HCT116 (cell line): ENCODE results near the gene GGT6. TPM values are rescaled to one million over a fixed set of nuclear protein-coding genes. Genes with fewer than 3 reads are reported as not detected.

Experiments
- ATAC-seq: fragments of 200-7000 bp; cut with Tn5 transposase; 2 replicates; pipeline ENCODE4 v1.9.1; 2020; ENCODE audit warnings: mild to moderate bottlenecking, moderate library complexity
- BruUV-seq: library from RNA; stranded (reverse); fragments of 400-500 nt; replicated peaks from 2 replicates; lab custom pipeline; 2021; lab: Mats Ljungman, UMichigan
- CTCF ChIA-PET: fragments of 300-600 bp; sonication (Branson Sonifier 250); formaldehyde crosslinking; loops from one replicate; lab custom pipeline; 2021; ENCODE audit warnings: antibody characterized with exemption; lab: Charles Lee
- POLR2A ChIA-PET: fragments of 300-600, 350-600 bp; sonication (Branson Sonifier 250); formaldehyde crosslinking; loops from one replicate; lab custom pipeline; 2021; ENCODE audit warnings: antibody characterized with exemption; lab: Charles Lee
- RAD21 ChIA-PET, 2 experiments: fragments of 300-600 bp; sonication (Branson Sonifier 250); formaldehyde crosslinking; loops; one replicate each; lab custom pipeline; 2023; ENCODE audit warnings: low total read pairs in 2 of 2; ENCODE audit not compliant: uncharacterized antibody in 2 of 2, unreplicated experiment in 2 of 2, low non-redundant PET in 1 of 2; lab: Charles Lee
- DNase-seq: peaks from one replicate; pipeline ENCODE4 v3.0.0-alpha.2; 2010; ENCODE audit warnings: low read depth, low spot score
- H2AFZ ChIP-seq: fragments of 200-600 bp; shearing (Covaris generic), sonication (generic); 2 replicates; pipeline ENCODE4 v1.6.1; 2017; ENCODE audit warnings: low read depth, mixed run types, mixed read lengths, antibody characterized with exemption, low read length; ENCODE audit not compliant: poor library complexity, severe bottlenecking
- H3K27ac ChIP-seq: 2 replicates; pipeline ENCODE4 v1.5.1; 2012; ENCODE audit warnings: low read depth, low read length
- H3K27me3 ChIP-seq: fragments of 200-600 bp; sonication (generic); 2 replicates; pipeline ENCODE4 v1.6.1; 2016; ENCODE audit warnings: mixed run types, low read length, mixed read lengths; ENCODE audit not compliant: insufficient read depth
- H3K36me3 ChIP-seq, 2 experiments: fragments of 200-500 bp in 1 of 2; fragments of 200-600 bp in 1 of 2; sonication (Bioruptor generic) in 1 of 2; sonication (generic) in 1 of 2; 2 replicates each; pipeline versions ENCODE4 v1.5.1 to v1.6.1; 2014 to 2016; ENCODE audit warnings: low read length in 2 of 2, inconsistent platforms in 1 of 2, mixed read lengths in 1 of 2, mixed run types in 1 of 2; ENCODE audit not compliant: insufficient read depth in 2 of 2, control insufficient read depth in 1 of 2
- H3K4me1 ChIP-seq, 2 experiments: fragments of 200-600 bp in 1 of 2; sonication (generic) in 1 of 2; 2 replicates each; pipeline versions ENCODE4 v1.5.1 to v1.6.1; 2012 to 2017; ENCODE audit warnings: low read length in 2 of 2, inconsistent platforms in 1 of 2, mild to moderate bottlenecking in 1 of 2, mixed read lengths in 1 of 2, mixed run types in 1 of 2, moderate library complexity in 1 of 2; ENCODE audit not compliant: insufficient read depth in 2 of 2, control insufficient read depth in 1 of 2
- H3K4me2 ChIP-seq: fragments of 200-600 bp; sonication (generic); 2 replicates; pipeline ENCODE4 v1.6.1; 2017; ENCODE audit warnings: mixed run types, low read length, mixed read lengths
- H3K4me3 ChIP-seq, 2 experiments: fragments of 200-600 bp in 1 of 2; sonication (generic) in 1 of 2; replicated peaks in 1 of 2; 2 replicates each; pipeline ENCODE4 v1.5.1; 2011 to 2016; ENCODE audit warnings: low read length in 2 of 2, control low read depth in 1 of 2, low read depth in 1 of 2, mild to moderate bottlenecking in 1 of 2, mixed read lengths in 1 of 2, mixed run types in 1 of 2
- H3K79me2 ChIP-seq: fragments of 200-600 bp; sonication (generic); 2 replicates; pipeline ENCODE4 v1.6.1; 2017; ENCODE audit warnings: mild to moderate bottlenecking, mixed run types, low read length, moderate library complexity, mixed read lengths; ENCODE audit not compliant: insufficient read depth
- H3K9ac ChIP-seq: fragments of 200-600 bp; sonication (generic); 2 replicates; pipeline ENCODE4 v1.6.1; 2016; ENCODE audit warnings: low read length, mixed read lengths
- H3K9me2 ChIP-seq: fragments of 200-600 bp; sonication (generic), shearing (Covaris generic); 2 replicates; pipeline ENCODE4 v1.6.1; 2017; ENCODE audit warnings: mixed run types, mild to moderate bottlenecking, moderate library complexity; ENCODE audit not compliant: insufficient read depth
- H3K9me3 ChIP-seq, 2 experiments: fragments of 200-500 bp in 1 of 2; fragments of 200-600 bp in 1 of 2; sonication (Bioruptor generic) in 1 of 2; sonication (generic) in 1 of 2; 2 replicates each; pipeline ENCODE4 v1.6.1; 2014 to 2017; ENCODE audit warnings: low read length in 2 of 2, mixed read lengths in 2 of 2, inconsistent platforms in 1 of 2, low read depth in 1 of 2, mild to moderate bottlenecking in 1 of 2, mixed run types in 1 of 2, moderate library complexity in 1 of 2; ENCODE audit not compliant: control insufficient read depth in 1 of 2, insufficient read depth in 1 of 2
- H4K20me1 ChIP-seq: fragments of 200-600 bp; sonication (generic), shearing (Covaris generic); 2 replicates; pipeline ENCODE4 v1.6.1; 2017; ENCODE audit warnings: mixed run types, mild to moderate bottlenecking, moderate library complexity; ENCODE audit not compliant: insufficient read depth
- EGR1 ChIP-seq: IDR thresholded peaks from 2 replicates; pipeline ENCODE4 v1.6.1; 2012; ENCODE audit warnings: low read depth
- FOSL1 ChIP-seq: IDR thresholded peaks from 2 replicates; pipeline ENCODE4 v1.6.1; 2012; ENCODE audit warnings: low read depth
- POLR2AphosphoS5 ChIP-seq: IDR thresholded peaks from 2 replicates; pipeline ENCODE4 v1.6.1; 2011; ENCODE audit warnings: mild to moderate bottlenecking, low read depth, low read length, moderate library complexity
- SP1 ChIP-seq: IDR thresholded peaks from 2 replicates; pipeline ENCODE4 v1.6.1; 2012; ENCODE audit warnings: low read depth
- YY1 ChIP-seq: IDR thresholded peaks from 2 replicates; pipeline ENCODE4 v1.6.1; 2011; ENCODE audit warnings: low read length, low read depth, moderate library complexity, mild to moderate bottlenecking; ENCODE audit not compliant: insufficient replicate concordance; ENCODE audit errors: extremely low read depth
- ZNF274 ChIP-seq: fragments of 200-500 bp; sonication (Bioruptor generic); IDR thresholded peaks from 2 replicates; pipeline ENCODE4 v1.6.1; 2014; ENCODE audit warnings: mild to moderate bottlenecking, low read depth, low read length, inconsistent platforms
- intact Hi-C: fragments of 100-400 bp; cut with micrococcal nuclease; formaldehyde crosslinking; loops from 2 replicates; pipeline ENCODE4 v1.10.0; 2022
- total RNA-seq: library from RNA; stranded (reverse); gene quantifications from one replicate; pipeline ENCODE4 v1.2.1, GENCODE V29; 2021; ENCODE audit not compliant: unreplicated experiment

GGT6 gene
- total RNA-seq, 1 experiment from 2014 or later = 0.10 TPM

GRCh38 chr17:4537451-4538235 is 22.7 kb downstream of the GGT6 start:
- Histone ChIP-seq H3K4me2 (no peak overlapping the region), H4K20me1 (no peaks in the 10 kb centered on the region; the same call in 1 of the 2 replicates), H3K27me3 (no peaks in the 10 kb centered on the region), H2AFZ (no peak overlapping the region), H3K4me1 (peaks cover 8 to 19% of the 10 kb centered on the region in 2 experiments; a peak in 3 of 4 replicates), H3K27ac (peak overlapping the region; percentile 38; the same call in 1 of the 2 replicates), H3K4me3 (no peak overlapping the region), H3K79me2 (no peaks in the 10 kb centered on the region; the same call in 1 of the 2 replicates), H3K9me2 (no peaks in the 10 kb centered on the region), H3K36me3 (peaks cover 16 to 32% of the 10 kb centered on the region in 2 experiments; a peak in 3 of 4 replicates), H3K9ac (no peak overlapping the region), H3K9me3 (no peaks in the 10 kb centered on the region)
- no TSS peak for BruUV-seq
- ATAC-seq (no peak), DNase-seq (no peak)
- POLR2A ChIA-PET = no interaction called here
- CTCF ChIA-PET = interaction anchor here (0.6 to 1.5 kb wide), 2 partner anchors 29 to 524 kb away, joined by 3 to 5 read pairs; no protein-coding TSS in a partner anchor
- no peak for TF ChIP-seq YY1
- TF ChIP-seq EGR1 = no peak
- TF ChIP-seq SP1 = no peak
- TF ChIP-seq ZNF274 = no peak
- intact Hi-C loops = no loop called here
- RAD21 ChIA-PET = no interaction called here

GRCh38 chr17:4536742-4537411 is 23.5 kb downstream of the GGT6 start:
- ChIA-PET POLR2A (no interaction called here), CTCF (interaction anchor here (0.6 to 1.5 kb wide), 2 partner anchors 30 to 525 kb away, joined by 3 to 5 read pairs; no protein-coding TSS in a partner anchor)
- no peak for ATAC-seq

More at GRCh38 chr17:4536742-4537411, 23.5 kb downstream of the GGT6 start:
- peak overlapping the region; percentile 38; the same call in 1 of the 2 replicates for H3K27ac ChIP-seq
- H3K9me2 ChIP-seq = no peaks in the 10 kb centered on the region
- H3K4me2 ChIP-seq = no peak overlapping the region
- no peaks in the 10 kb centered on the region for H3K79me2 ChIP-seq
- no peak overlapping the region for H2AFZ ChIP-seq
- H3K9ac ChIP-seq = no peak overlapping the region
- TF ChIP-seq YY1 (no peak), EGR1 (no peak), POLR2AphosphoS5 (no peak), FOSL1 (no peak)
- no peak overlapping the region for H3K4me3 ChIP-seq
- no peaks in the 10 kb centered on the region; the same call in 1 of the 2 replicates for H4K20me1 ChIP-seq
- H3K9me3 ChIP-seq = no peaks in the 10 kb centered on the region
- intact Hi-C loops = no loop called here
- BruUV-seq = TSS peak; percentile 5
- RAD21 ChIA-PET = interaction anchor here in 1 of 2 experiments (0.6 kb wide), 1 partner anchor 114 kb away, joined by 3 read pairs; no protein-coding TSS in a partner anchor
- DNase-seq = no peak
- H3K27me3 ChIP-seq = no peaks in the 10 kb centered on the region
- H3K4me1 ChIP-seq = peaks cover 8 to 19% of the 10 kb centered on the region in 2 experiments; a peak in 3 of 4 replicates
- peaks cover 12 to 27% of the 10 kb centered on the region in 2 experiments; a peak in 3 of 4 replicates for H3K36me3 ChIP-seq
